CD4-positive, alpha-beta T cell treated with Interleukin-15 for 4 hours (primary cell): ENCODE results near the gene FPR1.
"Not testable (repeated sequence)": the region's sequence is repeated elsewhere in the genome, so short reads cannot be mapped to it uniquely, and the experiment has no call there.

Experiments
- DNase-seq: peaks from one replicate; pipeline ENCODE4 v3.0.0-alpha.2; 2020; ENCODE audit warnings: low spot score

The FPR1 gene

DNA sequence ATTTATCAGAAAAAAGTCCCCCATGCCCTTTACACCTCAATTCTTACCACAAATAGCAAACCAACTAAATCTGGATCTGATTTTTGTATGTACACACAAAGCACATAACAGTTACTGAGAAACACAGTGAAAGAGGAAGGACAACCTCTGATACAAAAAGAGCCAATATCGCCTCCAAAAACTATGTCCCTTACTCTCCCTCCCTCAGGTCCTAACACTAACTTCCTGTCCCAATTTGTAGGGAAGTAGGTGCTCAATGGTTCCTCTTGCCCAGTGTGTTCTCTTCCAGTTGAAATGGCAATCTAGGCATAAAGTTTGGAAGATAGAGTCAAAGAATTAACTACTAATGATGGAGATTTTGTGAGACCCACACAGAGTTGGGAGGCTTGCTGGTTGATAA, 27.5 kb upstream of the FPR1 start:
- no peak for DNase-seq

DNA sequence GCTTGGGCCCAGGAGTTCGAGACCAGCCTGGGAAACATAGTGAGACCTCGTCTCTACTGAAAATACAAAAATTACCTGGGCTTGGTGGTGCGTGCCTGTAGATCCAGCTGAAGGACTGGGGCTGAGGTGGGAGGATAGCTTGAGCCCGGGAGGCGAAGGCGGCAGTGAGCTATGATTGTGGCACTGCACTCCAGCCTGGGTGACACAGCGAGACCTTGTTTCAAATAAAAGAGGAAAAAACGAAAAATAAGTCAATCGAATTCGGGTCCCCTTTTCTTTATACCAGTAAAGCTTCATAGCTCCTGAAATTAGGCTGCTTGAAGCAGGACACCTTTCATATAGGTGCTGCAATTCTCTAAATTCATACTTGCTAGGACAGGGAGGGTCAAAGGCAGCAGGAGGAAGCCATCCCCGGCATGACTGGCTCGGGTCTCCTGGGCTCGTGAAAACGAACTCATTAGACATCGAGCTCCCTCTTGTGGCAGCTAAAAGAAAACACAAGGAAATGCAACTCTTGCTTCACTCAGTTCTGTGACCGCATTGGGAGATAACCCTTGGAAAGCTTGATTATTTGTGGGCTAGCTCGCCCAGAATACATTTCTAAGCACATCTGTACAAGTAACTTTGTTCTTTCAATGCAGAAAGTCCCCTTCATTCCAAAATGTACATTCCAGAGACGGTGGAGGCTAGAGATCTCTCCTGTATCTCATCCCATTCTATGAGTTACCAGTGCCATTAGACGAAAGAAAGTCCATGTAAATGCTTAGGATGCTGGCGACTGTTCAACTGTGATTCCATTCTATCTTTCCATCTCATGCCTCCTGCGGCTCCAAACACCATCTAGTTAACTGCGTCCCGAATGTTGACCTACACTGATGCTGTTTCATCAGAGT, 26.1 kb upstream of the FPR1 start:
- DNase-seq, result peak; percentile 42

DNA sequence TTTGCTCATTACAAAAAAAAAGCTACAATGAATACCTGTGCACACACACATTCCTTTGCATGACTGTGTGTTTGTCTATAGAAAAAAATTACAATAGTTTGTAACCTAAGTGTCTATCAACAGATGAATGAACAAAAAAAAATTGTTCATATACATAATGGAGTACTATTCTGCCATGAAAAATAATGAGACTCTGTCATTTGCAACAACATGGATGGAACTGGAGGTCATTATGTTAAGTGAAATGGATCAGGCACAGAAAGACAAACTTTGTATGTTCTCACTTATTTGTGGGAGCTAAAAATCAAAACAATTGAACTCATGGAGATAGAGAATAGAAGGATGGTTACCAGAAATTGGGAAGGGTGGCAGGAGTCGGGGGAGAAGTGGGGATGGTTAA, 24.9 kb upstream of the FPR1 start:
- not testable (repeated sequence) for DNase-seq

DNA sequence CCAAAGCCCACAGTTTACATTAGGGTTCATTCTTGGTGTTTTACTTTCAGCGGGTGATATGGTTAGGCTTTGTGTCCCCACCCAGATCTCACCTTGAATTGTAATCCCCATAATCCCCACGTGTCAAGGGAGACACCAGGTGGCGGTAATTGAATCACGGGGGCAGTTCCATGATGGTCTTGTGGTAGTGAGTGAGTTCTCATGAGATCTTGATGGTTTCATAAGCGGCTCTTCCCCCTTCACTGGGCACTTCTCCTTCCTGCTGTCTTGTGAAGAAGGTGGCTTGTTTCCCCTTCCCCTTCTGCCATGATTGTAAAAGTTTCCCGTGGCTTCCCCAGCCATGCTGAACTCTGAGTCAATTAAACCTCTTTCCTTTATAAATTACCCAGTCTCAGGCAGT, 21.3 kb upstream of the FPR1 start:
- no peak for DNase-seq

DNA sequence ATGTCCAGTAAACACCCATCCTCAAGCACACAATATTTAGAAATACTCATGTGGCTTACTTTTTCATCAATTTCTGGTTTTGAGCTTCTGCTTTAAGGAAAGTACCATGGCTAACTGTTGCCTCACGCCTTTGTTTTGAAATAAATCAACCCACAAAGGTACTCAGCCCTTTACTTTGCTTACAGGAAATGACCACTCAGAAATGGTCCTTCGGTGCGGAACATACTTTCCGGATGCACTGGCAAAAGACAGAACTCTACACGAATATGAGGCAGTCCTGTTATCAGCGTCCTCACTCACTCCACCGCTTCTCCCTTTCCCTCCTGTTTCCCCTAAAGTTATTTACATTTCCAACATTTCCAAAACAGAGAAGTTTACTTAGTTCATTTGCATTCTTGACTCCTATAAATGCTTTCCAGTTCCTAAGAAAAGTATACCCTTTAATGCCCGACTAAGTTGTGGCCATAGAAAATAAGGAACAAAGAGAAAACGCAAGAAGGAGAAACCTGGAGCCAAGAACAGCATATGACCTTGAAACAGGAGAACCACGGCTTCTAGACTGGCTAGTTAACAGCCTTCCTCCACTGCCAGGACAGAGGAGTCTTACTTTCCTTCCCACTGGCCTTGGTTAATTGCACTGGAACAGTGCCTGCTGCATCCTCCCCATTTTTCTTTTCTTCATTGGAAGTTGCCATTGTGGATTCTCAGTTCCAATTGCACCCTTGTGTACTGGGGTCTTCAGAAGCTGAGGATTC, 19.9 kb upstream of the FPR1 start:
- DNase-seq, result no peak

DNA sequence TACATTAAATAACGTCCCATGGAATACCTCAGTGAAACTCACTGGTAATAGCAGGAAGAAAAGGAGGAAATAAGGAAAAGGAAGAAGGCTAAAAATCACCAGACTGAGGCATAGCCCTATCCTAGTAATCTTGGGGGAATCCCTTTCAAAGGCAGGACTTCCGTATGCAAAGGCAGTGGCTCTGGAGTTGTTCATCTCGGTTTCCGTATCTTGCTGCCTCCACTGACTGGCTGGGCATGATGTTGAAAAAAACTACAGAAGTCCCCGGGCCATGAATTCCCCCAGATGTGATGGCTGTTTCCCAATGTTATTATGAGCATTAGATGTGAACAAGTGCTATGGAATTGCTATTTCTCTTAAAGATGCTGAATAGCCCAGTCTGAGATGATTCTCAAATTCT, 14.8 kb upstream of the FPR1 start:
- no peak for DNase-seq

DNA sequence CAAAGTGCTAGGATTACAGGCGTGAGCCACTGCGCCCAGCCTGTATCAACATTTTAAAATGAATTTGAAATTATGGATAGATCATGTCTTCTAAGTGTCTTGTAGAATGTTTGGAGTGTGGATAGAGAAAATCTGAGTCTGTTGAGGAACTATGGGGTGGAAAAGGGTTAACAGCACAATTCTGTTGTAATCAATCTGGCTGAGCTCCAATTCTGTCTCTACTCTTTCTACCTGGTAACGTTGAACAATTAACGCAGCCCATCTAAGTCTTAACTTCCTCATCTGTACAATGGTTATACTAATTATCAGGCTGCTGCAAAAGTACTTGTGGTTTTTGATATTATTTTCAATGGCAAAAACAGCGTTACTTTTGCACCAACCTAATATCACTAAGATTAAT, 13.4 kb upstream of the FPR1 start:
- no peak for DNase-seq

DNA sequence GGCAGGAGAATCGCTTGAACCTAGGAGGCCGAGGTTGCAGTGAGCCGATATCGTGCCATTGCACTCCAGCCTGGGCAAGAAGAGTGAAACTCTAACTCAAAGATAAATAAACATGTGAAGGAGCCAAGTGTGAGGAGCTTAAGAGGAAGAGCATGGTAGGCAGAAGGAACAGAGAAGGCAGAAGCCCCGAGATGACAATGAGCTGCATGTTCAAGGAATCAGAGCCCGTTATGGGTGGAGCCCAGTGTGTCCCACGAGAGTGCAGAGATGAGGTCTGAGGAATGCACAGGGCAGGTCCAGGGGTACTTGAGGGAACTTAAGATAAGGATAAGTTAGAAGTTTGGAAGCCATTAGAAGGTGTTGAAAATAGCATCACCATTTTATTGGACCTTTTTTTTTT, 10.0 kb upstream of the FPR1 start:
- DNase-seq, result no peak

DNA sequence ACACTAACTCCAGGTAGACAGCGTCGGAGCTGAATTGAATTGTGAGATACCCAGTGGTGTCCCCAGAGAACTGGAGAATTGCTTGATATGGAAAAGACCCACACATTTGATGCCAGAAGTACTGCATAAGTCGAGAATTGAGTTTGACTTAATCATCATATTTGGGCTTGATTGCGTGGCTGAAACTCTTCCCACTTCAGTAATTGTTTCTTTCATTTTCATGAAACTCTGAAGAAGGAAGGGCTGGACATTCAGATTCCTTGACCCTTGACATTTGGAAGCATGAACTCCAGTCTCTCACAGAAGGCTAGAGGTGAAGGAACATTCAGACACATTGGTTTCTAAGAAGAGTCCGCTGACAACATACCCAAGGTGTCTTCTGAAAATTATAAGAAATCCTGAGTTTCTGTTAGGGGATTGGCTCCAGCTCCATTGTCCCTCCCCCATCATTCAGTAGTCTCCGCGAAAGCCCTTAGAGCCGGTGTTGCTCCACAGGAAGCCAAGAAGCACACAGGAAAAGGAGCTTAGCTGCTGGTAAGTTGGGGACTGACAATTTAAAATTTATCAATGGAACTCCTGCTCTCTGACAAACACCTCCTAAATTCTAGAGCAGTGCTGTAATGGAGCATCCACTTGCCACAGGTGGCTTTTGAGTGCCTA, 9.1 kb upstream of the FPR1 start, which contains the start of gene FPR2:
Gene FPR2, plus strand, starts transcription at position 484 of the 660 bp plus-strand sequence. CDS start 7,479 bp downstream, outside the sequence.
- DNase-seq, result no peak

DNA sequence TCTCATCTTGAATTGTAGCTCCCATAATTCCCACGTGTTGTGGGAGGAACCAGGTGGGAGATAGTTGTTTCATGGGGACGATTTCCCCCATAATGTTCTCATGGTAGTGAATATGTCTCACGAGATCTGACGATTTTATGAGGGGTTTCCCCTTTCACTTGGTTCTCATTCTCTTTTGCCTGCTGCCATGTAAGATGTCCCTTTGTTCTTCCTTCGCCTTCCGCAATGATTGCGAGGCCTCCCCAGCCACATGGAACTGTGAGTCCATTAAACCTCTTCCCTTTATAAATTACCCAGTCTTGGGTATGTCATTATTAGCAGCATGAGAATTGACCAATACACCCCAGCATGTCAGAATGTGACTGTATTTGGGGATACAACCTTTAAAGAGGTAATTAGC, 3.9 kb upstream of the FPR1 start:
- DNase-seq, result no peak

DNA sequence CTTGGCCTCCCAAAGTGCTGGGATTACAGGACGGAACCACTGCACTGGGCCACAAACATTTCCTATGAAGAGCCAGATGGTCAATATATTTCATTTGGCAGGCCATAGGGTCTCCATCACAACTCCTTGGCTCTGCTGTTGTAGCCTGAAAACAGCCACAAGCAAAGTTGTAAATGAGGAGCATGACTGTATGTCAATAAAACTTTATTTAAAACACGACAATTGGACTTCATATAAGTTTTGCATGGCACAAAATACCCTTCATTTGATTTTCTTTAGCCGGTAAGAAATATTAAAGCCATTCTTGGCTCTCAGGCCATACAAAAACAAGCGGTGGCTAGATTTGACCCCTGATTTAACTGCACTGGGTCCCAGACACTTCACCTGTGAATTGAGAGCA, 3.1 kb upstream of the FPR1 start:
- no peak for DNase-seq

DNA sequence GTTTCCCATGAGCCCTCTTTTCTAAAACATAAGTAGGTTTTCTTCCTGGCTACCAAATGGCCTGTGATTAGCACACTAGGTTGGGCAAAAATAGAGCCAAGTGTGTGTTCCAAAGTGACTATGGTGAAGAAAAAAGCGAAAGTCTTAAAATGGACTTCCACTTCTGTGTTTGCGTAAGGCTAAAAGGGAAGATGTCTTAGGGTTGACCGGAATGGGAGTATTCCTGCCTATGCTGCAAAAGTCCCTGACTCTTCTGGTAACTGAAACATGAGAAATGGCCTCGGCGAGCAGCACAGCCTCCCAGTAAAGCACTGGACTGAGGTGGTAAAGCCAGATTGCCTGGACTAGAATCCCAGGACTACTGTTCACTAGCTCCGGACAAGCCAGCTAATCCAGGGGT, 2.4 kb upstream of the FPR1 start:
- DNase-seq, result no peak

DNA sequence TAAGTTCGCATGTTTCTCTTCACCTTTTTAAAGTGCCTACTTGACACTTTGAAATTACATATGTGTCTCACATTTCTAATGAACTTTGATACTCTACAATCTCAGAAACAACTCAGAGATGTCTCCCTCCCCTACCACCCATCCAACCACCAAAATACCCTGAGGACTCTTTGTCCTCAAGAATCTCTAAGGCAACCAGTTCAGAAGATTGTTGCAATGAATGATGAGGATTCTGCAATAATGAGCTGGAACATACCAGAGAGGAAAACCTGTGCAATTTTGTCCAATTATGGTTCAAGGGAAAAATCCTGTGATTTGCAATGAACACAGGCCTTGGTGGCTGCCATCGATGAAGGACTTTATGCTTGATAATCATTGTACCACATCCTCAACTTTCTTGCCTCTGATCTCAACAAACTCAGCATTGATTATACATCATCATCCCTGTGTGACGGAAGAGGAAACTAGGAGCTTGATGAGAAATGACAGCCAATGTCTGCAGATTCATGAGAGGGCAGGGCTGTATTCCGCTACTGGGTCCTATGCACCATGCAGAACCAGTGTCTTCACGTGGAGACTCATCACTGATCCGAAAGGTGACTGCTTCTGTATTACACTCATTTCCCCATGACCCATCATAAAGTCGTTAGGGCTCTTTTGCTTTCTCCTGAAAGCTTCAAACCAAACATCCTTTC, 1.1 kb downstream of the FPR1 start:
- no peak for DNase-seq

DNA sequence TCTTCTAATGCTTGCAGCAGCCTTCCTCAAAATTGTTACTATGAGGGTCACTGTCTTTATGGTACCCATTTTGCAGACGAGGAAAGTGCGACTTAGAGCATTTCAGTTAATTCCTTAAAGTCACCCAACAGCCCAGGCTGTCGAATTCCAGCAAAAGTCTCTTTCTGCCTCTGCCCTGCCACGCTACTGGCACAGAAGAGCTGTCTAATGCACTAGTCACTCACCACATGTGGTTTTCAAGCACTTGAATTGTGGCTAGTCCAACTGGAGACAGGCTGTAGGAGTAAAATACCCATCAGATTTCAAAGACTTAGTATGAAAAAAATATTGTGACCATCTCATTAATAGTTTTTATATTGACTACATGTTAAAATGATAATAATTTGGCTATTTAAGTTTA, 1.7 kb downstream of the FPR1 start:
- DNase-seq, result no peak

DNA sequence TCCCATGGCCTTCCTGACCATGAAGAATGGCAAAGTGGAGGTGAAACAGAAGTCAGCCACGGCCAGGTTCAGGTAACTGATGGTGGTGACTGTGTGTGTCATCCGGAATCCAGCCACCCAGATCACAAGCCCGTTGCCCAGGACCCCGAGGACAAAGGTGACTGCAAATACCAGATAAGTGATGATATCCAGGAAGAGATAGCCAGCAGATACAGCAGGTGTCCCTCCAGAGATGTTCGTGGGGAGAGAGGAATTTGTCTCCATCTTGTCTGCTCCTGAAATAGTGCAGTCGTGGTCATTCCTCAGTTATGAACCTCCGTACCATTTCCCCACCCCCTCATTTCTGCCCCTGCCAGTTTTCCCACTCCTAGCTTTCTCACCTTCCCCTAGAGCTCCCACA, 4.9 kb downstream of the FPR1 start:
- DNase-seq, result no peak

DNA sequence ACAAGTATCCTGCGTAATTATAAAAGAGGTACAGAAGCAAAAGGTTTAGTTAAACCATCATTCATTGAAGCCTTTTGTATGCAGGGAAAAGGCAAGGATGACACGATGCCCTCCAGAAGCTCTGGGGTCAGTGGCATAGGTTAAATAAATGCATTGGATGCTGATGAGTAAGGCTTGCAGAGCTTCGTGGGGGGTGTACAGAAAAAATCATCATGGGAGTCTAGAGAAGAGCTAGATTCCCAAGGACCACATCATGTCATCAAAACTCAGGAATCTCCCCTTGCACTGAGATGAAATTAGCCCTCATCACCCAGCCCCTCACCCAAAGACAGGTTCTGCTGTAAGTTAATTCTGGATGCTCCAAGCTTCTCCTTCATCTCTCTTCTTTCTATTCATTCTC, 8.3 kb downstream of the FPR1 start:
- no peak for DNase-seq

DNA sequence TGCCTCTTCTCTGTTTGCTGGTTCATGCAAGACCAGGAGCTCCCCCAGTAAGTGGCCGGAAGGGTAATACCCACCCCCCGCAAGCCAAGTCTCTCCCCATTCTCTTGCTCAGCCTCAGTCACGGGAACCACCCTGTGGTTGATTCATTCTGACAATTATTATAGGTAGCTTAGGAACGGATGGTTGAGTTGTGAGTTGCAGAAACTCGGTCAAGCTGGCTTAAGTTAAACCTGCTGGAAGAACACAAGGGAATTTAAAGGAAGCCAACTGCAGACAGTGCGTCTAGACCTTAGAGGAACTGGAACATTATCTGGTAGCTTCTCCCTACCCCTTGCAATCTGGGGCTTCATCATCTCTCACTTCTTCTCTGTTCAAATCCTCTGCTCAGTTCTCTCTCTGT, 8.9 kb downstream of the FPR1 start:
- DNase-seq, result no peak

DNA sequence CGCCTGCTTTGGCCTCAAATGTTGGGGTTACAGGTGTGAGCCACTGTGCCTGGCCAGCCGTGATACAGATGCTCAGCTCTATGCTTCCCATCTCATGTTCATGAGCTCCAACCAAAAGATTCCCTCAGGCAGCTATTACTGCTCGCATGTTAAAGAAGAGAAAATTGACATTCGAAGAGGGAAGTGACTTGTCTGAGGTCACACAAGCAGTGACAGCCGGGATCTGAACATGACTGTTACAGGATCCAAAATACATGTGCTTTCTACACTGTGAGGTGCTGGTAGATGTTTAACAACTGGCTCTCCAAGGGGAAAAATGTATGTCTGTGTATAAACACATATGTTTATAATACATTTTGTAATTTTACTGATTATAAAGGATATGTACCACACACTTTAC, 11.3 kb downstream of the FPR1 start:
- no peak for DNase-seq

DNA sequence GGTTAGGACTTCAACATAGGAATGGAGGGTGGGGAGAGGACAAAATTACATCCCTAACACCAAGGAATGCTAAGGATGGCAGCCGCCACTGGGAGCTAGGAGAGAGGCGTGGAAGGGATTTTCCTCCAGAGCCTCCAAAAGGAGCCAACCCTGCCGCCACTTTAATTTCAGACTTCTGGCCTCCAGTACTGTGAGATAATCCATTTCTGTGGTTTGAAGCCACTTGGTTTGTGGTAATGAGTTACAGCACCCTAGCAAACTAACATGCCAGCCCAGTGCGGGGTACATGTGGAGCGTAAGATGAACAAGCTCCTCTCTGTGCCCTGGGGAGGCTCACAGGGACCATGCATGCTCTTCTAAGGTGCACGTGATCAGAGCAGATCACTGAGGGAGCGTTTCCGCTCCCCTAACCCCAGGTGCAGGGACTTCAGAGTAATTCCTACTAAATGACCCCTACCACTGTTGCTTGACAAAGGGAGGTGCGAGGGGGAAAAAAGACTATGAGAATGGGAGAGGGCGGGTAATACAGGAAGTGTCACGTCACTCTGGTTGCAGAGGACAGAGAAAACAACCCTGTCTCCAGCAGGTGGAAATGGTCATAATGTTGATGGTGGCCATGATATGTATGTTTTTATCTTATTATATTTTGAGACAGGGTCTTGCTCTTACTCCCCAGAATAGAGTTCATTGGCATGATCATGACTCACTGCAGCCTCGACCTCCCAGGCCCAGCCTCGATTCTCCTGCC, 12.0 kb downstream of the FPR1 start:
- DNase-seq, result no peak

DNA sequence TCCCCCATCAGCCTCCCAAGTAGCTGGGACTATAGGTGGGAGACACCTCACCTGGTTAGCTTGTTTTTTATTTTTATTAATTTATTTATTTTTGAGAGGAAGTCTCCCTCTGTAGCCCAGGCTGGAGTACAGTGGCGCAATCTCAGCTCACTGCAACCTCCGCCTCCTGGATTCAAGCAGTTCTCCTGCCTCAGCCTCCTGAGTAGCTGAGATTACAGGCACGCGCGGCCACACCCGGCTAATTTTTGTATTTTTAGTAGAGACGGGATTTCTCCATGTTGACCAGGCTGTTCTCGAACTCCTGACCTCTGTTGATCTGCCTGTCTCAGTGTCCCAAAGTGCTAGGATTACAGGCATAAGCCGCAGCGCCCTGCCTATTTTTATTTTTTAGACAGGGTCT, 13.2 kb downstream of the FPR1 start:
- DNase-seq, result not testable (repeated sequence)

DNA sequence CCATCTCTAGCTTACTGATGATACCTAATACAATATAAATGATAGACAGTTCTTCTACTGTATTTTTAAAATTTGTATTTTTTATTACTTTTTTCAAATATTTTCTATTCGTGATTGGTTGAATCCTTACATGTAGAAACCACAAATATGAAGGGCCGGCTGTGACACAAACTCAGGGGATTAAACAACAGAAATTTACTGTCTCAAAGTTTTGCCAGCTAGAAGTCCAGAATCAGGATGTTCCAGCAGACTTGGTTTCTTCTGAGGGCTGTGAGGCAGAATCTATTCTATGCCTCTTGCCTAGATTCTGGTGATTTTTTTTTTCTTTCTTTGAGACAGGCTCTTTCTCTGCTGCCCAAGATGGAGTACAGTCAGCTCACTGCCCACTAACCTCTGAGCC, 13.8 kb downstream of the FPR1 start:
- no peak for DNase-seq

DNA sequence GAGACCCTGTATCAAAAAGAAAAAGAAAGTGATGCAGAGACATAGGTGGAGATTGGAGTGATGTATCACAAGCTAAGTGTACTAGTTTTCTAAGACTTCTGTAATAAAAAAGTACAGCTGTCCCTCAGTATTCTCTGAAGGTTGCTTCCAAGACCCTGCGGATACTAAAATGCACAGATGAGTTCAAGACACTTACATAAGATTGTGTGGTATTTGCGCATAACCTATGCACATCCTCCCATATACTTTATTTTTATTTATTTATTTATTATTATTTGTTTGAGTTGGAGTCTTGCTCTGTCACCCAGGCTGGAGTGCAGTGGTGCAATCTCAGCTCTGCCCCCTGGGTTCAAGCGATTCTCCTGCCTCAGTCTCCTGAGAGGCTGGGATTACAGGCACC, 14.3 kb downstream of the FPR1 start:
- DNase-seq, result no peak
